Stimulated activated CD8-positive, alpha-beta memory T cell treated with anti-CD3 and anti-CD28 coated beads, Interleukin-15, amount 100 ng/mL, for 1 hour (primary cell): ENCODE results near the gene GRHL3.
"Not testable (repeated sequence)": the region's sequence is repeated elsewhere in the genome, so short reads cannot be mapped to it uniquely, and the experiment has no call there.

Source experiments
- DNase-seq: peaks from one replicate; pipeline ENCODE4 v3.0.0-alpha.2; 2020; ENCODE audit warnings: low read depth

GRHL3 gene

GRCh38 chr1:24319312-24319863, at the start of gene GRHL3:
GRHL3 (plus strand) TSS chr1:24319357; CDS start chr1:24319552, 195 bp downstream.
- no peak for DNase-seq

DNA sequence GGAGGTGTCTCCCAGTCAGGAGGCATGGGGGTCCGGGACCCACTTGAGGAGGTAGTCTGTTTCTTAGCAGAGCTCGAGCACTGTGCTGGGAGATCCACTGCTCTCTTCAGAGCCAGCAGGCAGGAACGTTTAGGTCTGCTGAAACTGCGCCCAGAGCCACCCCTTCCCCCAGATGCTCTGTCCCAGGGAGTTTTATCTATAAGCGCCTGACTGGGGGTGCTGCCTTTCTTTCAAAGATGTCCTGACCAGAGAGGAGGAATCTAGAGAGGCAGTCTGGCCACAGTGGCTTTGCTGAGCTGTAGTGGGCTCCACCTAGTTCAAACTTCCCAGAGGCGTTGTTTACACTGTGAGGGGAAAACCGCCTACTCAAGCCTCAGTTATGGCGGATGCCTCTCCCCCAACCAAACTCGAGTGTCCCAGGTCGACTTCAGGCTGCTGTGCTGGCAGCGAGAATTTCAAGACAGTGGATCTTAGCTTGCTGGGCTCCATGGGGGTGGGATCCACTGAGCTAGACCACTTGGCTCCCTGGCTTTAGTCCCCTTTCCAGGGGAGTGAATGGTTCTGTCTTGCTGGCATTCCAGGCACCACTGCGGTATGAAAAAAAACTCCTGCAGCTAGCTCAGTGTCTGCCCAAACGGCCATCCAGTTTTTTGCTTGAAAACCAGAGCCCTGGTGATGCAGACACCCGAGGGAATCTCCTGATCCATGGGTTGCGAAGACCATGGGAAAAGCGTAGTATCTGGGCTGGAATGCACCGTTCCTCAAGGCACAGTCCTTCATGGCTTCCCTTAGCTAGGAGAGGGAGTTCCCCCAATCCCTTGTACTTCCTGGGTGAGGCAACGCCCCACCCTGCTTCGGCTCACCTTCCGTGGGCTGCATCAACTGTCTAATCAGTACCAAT, 44.7 kb upstream of the GRHL3 start:
- not testable (repeated sequence) for DNase-seq

GRCh38 chr1:24275104-24275410, 44.1 kb upstream of the GRHL3 start:
- DNase-seq, result no peak

GRCh38 chr1:24275510-24275909, 43.6 kb upstream of the GRHL3 start:
- DNase-seq, result no peak

DNA sequence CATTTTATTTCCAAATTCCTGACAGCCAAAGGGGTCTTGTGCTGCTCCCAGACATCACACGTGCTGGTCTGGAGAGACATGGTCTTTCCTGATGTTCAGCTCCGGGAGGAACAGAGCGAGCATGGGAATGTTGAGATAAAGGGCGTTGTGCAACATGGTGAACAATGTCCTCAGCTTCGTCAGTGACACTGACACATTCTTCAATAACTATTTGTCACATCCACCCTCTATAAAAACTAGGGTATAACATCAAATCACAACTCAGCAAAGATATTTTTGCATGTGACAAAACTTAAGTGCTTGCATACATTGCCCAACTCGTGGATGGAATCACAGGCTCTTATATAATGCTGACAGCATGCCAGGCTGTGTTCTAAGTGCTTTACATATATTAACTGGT, 42.4 kb upstream of the GRHL3 start:
- no peak for DNase-seq

GRCh38 chr1:24277420-24278169, 41.6 kb upstream of the GRHL3 start:
- no peak for DNase-seq

- no peak for DNase-seq
Observed at GRCh38 chr1:24278726-24279125, 40.4 kb upstream of the GRHL3 start.

- no peak for DNase-seq
Observed at GRCh38 chr1:24279590-24280232, 39.4 kb upstream of the GRHL3 start.

DNA sequence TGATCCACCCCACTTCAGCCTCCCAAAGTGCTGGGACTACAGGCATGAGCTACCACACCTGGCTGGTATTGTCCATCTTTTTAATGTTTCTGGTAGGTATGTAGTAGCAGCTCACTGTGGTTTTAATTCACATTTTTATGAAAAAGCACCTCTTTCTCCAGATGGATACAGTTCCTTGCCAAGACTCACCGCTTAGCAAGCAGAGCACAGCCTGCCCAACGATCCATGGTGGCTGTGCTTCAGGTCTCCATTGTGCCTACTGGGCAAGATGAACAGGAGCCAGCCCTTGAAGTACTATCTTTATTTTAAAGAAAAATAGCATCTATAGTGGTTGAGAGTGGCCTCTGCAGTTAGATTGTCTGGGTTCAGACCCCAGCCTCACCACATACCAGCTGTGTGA, 37.6 kb upstream of the GRHL3 start:
- no peak for DNase-seq

- no peak for DNase-seq
Observed at GRCh38 chr1:24282491-24282890, 36.7 kb upstream of the GRHL3 start.

DNA sequence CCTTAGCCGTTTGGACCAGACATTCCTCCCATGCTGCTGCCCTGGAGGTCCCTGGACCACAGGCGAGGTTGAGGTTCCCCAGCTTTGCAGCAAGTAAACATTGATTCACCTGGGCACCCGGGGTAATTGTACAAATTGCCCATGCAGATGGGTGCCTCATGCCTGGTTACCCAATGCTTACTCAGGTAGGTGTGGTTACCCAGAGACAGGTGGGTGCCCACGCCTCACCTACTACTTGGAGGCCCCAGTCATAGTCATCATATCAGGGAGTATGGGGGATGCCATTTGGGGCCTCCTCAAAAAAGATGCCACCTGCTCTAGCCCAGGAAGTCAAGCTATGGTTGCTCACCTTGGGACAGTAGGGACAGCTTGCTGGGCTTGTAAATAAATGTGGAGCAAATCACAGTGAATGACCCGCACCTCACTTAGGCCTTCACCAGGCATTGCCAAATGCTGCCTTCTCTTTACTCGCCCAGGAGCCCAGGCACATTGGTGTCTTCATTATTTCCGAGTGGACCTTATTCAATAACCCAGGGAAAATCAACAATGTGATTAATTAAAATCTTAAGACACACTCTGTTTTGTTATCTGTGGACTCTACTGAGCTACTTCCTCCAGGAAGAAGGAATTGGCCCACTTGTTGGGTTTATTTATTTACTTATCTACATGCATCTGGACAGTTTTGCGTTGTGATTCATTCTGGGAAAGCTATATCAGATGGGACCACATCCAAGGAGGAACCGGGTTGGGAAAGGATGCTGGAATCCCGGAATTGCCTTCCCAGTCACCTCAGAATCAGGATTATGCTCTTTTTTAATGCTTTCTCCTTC, 35.6 kb upstream of the GRHL3 start:
- no peak for DNase-seq

GRCh38 chr1:24284156-24284471, 35.0 kb upstream of the GRHL3 start:
- DNase-seq, result no peak

GRCh38 chr1:24285231-24285630, 33.9 kb upstream of the GRHL3 start:
- no peak for DNase-seq

DNA sequence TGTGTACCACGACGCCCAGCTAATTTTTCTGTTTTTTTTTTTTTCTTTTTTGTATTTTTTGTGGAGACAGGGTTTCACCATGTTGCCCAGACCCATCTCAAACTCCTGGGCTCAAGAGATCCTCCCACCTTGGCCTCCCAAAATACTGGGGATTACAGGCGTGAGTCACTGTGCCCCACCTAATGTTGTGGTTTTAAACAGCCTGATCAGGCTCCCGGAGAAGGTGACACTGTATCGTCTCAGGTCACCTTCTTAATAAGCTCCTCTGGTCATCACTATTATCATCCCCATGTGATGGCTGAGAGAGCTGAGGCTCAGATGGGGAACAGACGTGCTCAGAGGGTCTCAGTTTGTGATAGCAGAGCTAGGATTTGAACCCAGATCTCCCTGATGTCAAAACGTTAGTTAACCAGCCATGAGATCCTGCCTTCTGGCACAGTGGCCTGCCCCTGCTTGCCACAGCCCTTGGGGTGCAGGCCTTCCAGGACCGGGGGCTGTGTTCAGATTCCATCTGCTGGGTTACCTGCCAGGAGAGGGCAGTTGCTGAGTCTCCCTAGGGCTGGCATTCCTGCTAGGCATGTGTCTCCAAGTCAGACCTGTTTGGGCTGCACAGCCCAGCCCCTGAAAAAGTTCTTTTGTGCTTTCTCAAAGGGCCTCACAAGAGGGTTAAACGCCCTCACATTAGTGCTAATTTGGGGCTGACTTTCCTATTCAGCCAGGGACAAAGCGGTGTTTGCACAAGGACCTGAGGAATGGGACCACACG, 32.7 kb upstream of the GRHL3 start:
- DNase-seq, result no peak

GRCh38 chr1:24287779-24288178, 31.4 kb upstream of the GRHL3 start:
- not testable (repeated sequence) for DNase-seq

DNA sequence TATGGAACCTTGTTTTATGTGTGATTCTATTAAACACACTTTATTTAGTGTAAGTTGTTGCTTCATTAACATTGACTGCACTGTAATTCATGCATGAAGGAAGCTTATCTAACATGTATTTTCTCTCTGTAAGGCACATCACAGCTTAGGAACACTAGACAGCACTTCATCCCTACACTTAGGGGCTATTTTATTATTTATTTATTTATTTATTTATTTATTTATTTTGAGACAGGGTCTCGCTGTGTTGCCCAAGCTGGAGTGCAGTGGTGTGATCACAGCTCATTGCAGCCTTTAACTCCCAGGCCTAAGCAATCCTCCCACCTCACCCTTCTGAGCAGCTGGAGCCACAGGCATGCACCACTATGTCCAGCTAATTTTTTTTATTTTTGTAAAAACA, 30.7 kb upstream of the GRHL3 start:
- no peak for DNase-seq

DNA sequence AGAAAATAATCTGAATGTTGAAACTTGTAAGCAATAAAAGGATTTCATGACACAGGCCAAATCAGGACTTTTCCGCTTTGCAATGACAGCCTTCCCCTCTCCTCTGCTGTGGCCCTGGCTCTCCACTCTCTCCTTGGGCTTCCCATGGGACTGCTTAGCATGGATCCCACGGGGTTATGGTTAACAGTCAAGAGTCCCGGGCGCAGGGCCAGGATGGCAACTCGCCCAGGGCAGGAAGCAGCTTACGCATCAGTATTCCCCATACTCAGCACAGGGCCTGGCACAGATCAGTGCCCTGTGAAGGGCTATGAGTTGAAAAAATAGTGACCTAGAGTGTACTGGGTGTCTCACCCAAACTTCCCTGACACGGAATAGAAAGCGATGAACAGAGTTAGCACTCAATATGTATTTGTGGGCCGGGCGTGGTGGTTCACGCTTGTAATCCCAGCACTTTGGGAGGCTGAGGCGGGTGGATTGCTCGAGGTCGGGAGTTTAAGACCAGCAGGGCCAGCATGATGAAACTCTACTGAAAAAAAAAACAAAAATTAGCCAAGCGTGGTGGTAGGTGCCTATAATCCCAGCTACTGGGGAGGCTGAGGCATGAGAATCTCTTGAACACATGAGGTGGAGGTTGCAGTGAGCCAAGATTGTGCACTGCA, 29.1 kb upstream of the GRHL3 start:
- DNase-seq, result no peak

GRCh38 chr1:24290933-24291487, 28.1 kb upstream of the GRHL3 start:
- DNase-seq, result no peak

DNA sequence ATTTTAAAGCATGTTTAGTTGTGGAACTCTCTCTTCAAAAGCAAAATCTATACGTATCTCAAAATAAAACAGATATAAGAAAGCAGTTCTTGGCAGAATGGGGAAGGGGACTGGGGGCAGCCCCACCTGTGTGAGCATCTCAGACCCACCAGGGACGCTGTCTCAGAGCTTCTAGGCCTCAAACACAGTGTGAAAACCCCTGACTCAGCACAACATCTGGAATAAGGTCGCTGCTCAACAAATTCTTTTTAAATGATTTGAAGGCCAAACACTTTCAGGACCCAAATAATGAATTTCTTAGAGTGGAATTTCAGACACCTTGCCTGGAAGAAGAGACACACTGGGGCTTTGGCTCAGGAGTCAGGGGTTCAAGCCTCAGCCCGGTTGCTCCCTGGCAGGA, 27.1 kb upstream of the GRHL3 start:
- no peak for DNase-seq

DNA sequence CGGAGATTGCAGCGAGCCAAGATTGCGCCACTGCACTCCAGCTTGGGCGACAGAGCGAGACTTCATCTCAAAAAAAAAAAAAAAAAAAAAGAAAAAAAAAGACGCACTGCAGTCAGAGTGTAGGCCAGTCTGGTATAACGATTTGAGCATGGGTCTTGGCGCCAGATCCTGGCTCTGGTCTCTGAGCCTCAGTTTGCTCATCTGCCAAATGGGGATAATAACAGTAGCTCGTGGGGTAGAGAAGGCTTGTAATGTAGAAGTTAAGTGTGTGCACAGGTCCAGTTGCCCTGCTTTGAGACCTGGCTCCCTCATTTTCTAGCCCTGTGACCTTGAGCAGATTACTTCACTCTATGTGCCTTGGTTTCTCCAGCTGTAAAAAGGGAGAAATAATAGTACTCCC, 26.3 kb upstream of the GRHL3 start:
- DNase-seq, result no peak
